SK-N-SH treated with all-trans-retinoic acid at 6 μM for 48 hours (cell line): ENCODE results near the gene DCC.

ENCODE experiments used
- ATAC-seq: fragments of 200-7000 bp; cut with Tn5 transposase; 3 replicates; pipeline ENCODE4 v1.9.1; 2020; ENCODE audit warnings: mild to moderate bottlenecking, moderate library complexity
- CSDC2 ChIP-seq: fragments of 250-450 bp; sonication (Bioruptor Pico); IDR thresholded peaks from 2 replicates; pipeline ENCODE4 v1.5.0; 2020; ENCODE audit warnings: mild to moderate bottlenecking, moderate library complexity
- ESRRG ChIP-seq: fragments of 250-450 bp; sonication (Bioruptor Pico); IDR thresholded peaks from 2 replicates; pipeline ENCODE4 v1.6.1; 2021; ENCODE audit warnings: mild to moderate bottlenecking
- ISL1 ChIP-seq: fragments of 250-450 bp; sonication (Bioruptor Pico); IDR thresholded peaks from 2 replicates; pipeline ENCODE4 v2.1.2; 2022; ENCODE audit warnings: mild to moderate bottlenecking, moderate library complexity
- OSR1 ChIP-seq: fragments of 250-450 bp; sonication (Bioruptor Pico); IDR thresholded peaks from 2 replicates; pipeline ENCODE4 v1.8.0; 2022; ENCODE audit warnings: moderate library complexity, mild to moderate bottlenecking, inconsistent platforms
- PPARA ChIP-seq: fragments of 250-450 bp; sonication (Bioruptor Pico); IDR thresholded peaks from 2 replicates; pipeline ENCODE4 v1.5.0; 2020; ENCODE audit warnings: mild to moderate bottlenecking, borderline replicate concordance
- TCF4 ChIP-seq: fragments of 250-450 bp; sonication (Bioruptor Pico); IDR thresholded peaks from 2 replicates; pipeline ENCODE4 v1.8.0; 2021; ENCODE audit warnings: mild to moderate bottlenecking, moderate library complexity, borderline replicate concordance
- TOX ChIP-seq: fragments of 250-450 bp; sonication (Bioruptor Pico); IDR thresholded peaks from 2 replicates; pipeline ENCODE4 v1.8.0; 2021; ENCODE audit warnings: mild to moderate bottlenecking, moderate library complexity, borderline replicate concordance
- ZFP3 ChIP-seq: fragments of 250-450 bp; sonication (Bioruptor Pico); IDR thresholded peaks from 2 replicates; pipeline ENCODE4 v1.5.0; 2020; ENCODE audit warnings: mild to moderate bottlenecking, moderate library complexity
- ZFP30 ChIP-seq: fragments of 450-650 bp; formaldehyde crosslinking; IDR thresholded peaks from 2 replicates; pipeline ENCODE4 v1.5.0; 2022; ENCODE audit warnings: mild to moderate bottlenecking, moderate library complexity
- ZNF70 ChIP-seq: fragments of 450-650 bp; formaldehyde crosslinking; IDR thresholded peaks from 2 replicates; pipeline ENCODE4 v1.5.0; 2020; ENCODE audit warnings: mild to moderate bottlenecking, moderate library complexity
- ZNF8 ChIP-seq: fragments of 450-650 bp; formaldehyde crosslinking; IDR thresholded peaks from 2 replicates; pipeline ENCODE4 v1.5.0; 2020; ENCODE audit warnings: mild to moderate bottlenecking, moderate library complexity
- TF ChIP-seq, protein P1 (sequence below): fragments of 250-450 bp; sonication (Bioruptor Pico); IDR thresholded peaks from 2 replicates; pipeline ENCODE4 v1.8.0; 2020; ENCODE audit warnings: mild to moderate bottlenecking, moderate library complexity, borderline replicate concordance
- TF ChIP-seq, protein P2 (sequence below): fragments of 250-450 bp; sonication (Bioruptor Pico); IDR thresholded peaks from 2 replicates; pipeline ENCODE4 v1.5.1; 2020; ENCODE audit warnings: low read depth, mild to moderate bottlenecking, moderate library complexity
- TF ChIP-seq, protein P3 (sequence below): fragments of 250-450 bp; sonication (Bioruptor Pico); IDR thresholded peaks from 2 replicates; pipeline ENCODE4 v1.8.0; 2021; ENCODE audit warnings: low read depth, mild to moderate bottlenecking, moderate library complexity, borderline replicate concordance
- TF ChIP-seq, protein P4 (sequence below): fragments of 250-450 bp; sonication (Bioruptor Pico); IDR thresholded peaks from 2 replicates; pipeline ENCODE4 v1.5.0; 2020; ENCODE audit warnings: mild to moderate bottlenecking, moderate library complexity

DCC gene

DNA sequence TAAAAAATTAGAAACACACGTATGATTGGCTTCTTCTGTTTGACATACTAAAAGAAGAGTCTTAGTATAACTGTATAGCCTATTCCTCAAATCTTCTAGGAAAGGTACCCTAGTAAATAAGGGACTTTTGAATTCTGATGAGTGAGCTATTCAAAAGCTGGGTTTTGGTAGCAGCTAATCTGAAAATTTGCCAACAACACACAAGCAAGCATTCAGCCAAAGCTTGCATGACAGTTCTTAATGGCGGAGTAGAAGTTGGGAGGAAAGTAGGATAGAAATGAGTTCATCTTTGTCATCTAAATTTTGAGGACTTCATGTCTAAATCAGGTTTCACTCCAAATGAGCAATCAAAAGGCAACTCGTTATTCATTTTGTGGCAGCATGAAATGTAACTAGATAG lies 1071.5 kb downstream of the DCC start:
- no peak for ATAC-seq
- TF ChIP-seq ESRRG (CRISPR knock-in tag) (no peak), OSR1 (no peak), ISL1 (no peak), TOX (no peak), ZNF70 (no peak), PPARA (CRISPR knock-in tag) (no peak)
- TF ChIP-seq, protein P1, sequence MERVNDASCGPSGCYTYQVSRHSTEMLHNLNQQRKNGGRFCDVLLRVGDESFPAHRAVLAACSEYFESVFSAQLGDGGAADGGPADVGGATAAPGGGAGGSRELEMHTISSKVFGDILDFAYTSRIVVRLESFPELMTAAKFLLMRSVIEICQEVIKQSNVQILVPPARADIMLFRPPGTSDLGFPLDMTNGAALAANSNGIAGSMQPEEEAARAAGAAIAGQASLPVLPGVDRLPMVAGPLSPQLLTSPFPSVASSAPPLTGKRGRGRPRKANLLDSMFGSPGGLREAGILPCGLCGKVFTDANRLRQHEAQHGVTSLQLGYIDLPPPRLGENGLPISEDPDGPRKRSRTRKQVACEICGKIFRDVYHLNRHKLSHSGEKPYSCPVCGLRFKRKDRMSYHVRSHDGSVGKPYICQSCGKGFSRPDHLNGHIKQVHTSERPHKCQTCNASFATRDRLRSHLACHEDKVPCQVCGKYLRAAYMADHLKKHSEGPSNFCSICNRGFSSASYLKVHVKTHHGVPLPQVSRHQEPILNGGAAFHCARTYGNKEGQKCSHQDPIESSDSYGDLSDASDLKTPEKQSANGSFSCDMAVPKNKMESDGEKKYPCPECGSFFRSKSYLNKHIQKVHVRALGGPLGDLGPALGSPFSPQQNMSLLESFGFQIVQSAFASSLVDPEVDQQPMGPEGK: no peak
- TF ChIP-seq, protein P2, sequence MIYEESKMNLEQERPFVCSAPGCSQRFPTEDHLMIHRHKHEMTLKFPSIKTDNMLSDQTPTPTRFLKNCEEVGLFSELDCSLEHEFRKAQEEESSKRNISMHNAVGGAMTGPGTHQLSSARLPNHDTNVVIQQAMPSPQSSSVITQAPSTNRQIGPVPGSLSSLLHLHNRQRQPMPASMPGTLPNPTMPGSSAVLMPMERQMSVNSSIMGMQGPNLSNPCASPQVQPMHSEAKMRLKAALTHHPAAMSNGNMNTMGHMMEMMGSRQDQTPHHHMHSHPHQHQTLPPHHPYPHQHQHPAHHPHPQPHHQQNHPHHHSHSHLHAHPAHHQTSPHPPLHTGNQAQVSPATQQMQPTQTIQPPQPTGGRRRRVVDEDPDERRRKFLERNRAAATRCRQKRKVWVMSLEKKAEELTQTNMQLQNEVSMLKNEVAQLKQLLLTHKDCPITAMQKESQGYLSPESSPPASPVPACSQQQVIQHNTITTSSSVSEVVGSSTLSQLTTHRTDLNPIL (CRISPR knock-in tag): no peak
- TF ChIP-seq, all 23 proteins: peak for 0

DNA sequence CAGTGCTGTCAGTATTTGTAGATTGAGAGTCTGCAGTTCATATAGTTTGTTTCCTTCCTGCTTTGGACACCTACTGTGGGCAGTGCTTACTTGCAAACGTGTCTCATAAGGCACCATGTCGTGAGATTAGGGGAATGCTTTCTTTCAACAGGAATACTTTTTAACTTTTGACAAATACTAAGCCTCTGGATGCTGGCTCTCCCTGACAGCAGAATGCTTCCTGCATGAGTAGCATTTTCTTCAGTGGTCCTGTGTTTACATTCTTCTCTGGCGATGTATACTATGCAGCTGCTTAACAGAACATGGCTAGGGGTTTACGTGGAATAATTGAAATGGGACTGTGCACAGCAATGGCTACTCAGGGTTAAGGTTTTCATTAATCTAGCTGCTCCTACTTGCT lies 1077.0 kb downstream of the DCC start:
- TF ChIP-seq ZFP3 (no peak), TOX (no peak), OSR1 (no peak), ISL1 (no peak)
- TF ChIP-seq, protein P2 (CRISPR knock-in tag): no peak
- TF ChIP-seq, protein P3, sequence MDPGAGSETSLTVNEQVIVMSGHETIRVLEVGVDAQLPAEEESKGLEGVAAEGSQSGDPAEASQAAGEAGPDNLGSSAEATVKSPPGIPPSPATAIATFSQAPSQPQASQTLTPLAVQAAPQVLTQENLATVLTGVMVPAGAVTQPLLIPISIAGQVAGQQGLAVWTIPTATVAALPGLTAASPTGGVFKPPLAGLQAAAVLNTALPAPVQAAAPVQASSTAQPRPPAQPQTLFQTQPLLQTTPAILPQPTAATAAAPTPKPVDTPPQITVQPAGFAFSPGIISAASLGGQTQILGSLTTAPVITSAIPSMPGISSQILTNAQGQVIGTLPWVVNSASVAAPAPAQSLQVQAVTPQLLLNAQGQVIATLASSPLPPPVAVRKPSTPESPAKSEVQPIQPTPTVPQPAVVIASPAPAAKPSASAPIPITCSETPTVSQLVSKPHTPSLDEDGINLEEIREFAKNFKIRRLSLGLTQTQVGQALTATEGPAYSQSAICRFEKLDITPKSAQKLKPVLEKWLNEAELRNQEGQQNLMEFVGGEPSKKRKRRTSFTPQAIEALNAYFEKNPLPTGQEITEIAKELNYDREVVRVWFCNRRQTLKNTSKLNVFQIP (CRISPR knock-in tag): no peak
- ATAC-seq: no peak

DNA sequence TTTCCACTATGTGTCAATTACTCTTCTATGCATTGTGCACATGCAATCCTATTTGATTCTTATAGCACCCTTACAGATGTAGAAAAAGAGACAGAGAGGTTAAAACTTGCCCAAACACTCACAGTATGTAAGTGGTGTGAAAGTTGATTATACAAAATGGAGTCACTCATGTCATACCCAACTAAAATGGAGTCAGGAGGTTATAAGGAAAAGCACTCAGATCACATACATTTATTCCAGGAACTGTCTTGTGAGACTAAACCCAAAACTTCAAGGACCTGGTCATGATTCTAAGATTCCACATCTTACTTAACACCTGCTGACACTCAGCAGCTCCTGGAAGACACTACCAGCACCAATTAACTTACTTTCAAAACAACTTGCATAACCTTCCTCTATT lies 1081.9 kb downstream of the DCC start:
- ATAC-seq: no peak
- TF ChIP-seq, protein P3 (CRISPR knock-in tag): no peak
- no peak for TF ChIP-seq PPARA (CRISPR knock-in tag)
- TF ChIP-seq TCF4 (CRISPR knock-in tag): no peak
- TF ChIP-seq ZNF8 (CRISPR knock-in tag): no peak
- no peak for TF ChIP-seq CSDC2 (CRISPR knock-in tag)

DNA sequence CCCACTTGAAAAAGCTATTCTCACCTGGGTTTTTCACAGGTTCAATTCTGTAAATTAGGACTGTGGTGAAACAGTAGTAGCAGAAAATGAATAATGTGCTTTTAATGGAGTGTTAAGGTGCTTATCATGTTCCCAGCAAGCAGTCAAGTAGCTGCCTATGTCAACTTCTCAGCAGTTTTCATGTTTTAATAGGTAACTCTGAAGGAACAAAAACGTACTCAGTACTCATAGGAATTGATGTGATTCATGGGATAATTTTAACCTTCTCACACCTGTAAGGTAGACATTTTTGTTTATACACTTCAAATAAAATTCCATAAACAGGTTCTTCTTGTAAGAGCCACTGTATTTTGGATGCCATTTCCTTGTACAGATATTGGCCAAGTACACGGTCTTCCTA lies 1082.9 kb downstream of the DCC start:
- ATAC-seq: no peak
- TF ChIP-seq ISL1 (no peak), TOX (no peak), ZFP30 (CRISPR knock-in tag) (no peak)
- TF ChIP-seq, protein P2 (CRISPR knock-in tag): no peak
- TF ChIP-seq, protein P4, sequence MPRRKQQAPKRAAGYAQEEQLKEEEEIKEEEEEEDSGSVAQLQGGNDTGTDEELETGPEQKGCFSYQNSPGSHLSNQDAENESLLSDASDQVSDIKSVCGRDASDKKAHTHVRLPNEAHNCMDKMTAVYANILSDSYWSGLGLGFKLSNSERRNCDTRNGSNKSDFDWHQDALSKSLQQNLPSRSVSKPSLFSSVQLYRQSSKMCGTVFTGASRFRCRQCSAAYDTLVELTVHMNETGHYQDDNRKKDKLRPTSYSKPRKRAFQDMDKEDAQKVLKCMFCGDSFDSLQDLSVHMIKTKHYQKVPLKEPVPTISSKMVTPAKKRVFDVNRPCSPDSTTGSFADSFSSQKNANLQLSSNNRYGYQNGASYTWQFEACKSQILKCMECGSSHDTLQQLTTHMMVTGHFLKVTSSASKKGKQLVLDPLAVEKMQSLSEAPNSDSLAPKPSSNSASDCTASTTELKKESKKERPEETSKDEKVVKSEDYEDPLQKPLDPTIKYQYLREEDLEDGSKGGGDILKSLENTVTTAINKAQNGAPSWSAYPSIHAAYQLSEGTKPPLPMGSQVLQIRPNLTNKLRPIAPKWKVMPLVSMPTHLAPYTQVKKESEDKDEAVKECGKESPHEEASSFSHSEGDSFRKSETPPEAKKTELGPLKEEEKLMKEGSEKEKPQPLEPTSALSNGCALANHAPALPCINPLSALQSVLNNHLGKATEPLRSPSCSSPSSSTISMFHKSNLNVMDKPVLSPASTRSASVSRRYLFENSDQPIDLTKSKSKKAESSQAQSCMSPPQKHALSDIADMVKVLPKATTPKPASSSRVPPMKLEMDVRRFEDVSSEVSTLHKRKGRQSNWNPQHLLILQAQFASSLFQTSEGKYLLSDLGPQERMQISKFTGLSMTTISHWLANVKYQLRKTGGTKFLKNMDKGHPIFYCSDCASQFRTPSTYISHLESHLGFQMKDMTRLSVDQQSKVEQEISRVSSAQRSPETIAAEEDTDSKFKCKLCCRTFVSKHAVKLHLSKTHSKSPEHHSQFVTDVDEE (CRISPR knock-in tag): no peak
